Measurements from ENCODE around the gene KDM3A.

KDM3A gene

GRCh38 chr2:86414996-86415395 lies 26.2 kb upstream of the KDM3A start:
- no peak for DNase-seq (ENCODE audit: low read depth)
- TF ChIP-seq CTCF (IDR thresholded peaks at IDR 0.05; ENCODE audit: insufficient read depth, low read depth, low read length, missing control alignments), result no peak
- H3K4me3 ChIP-seq (ENCODE audit: low read depth, low read length), result no peak overlapping the region

GRCh38 chr2:86416146-86416545 lies 25.0 kb upstream of the KDM3A start:
- no peak for DNase-seq (ENCODE audit: low read depth)
- no peak for TF ChIP-seq CTCF (IDR thresholded peaks at IDR 0.05; ENCODE audit: insufficient read depth, low read depth, low read length, missing control alignments)
- H3K4me3 ChIP-seq (ENCODE audit: low read depth, low read length), result no peak overlapping the region

- no peak overlapping the region for H3K4me3 ChIP-seq (ENCODE audit: low read depth, low read length)
- TF ChIP-seq CTCF (IDR thresholded peaks at IDR 0.05; ENCODE audit: insufficient read depth, low read depth, low read length, missing control alignments), result no peak
- DNase-seq (ENCODE audit: low read depth), result no peak
These were observed 23.2 kb upstream of the KDM3A start for GRCh38 chr2:86417961-86418360.

GRCh38 chr2:86420913-86421312 lies 20.3 kb upstream of the KDM3A start:
- H3K4me3 ChIP-seq (ENCODE audit: low read depth, low read length), result no peak overlapping the region
- no peak for TF ChIP-seq CTCF (IDR thresholded peaks at IDR 0.05; ENCODE audit: insufficient read depth, low read depth, low read length, missing control alignments)
- DNase-seq (ENCODE audit: low read depth), result no peak

GRCh38 chr2:86426271-86426670 lies 14.9 kb upstream of the KDM3A start:
- H3K4me3 ChIP-seq (ENCODE audit: low read depth, low read length), result no peak overlapping the region
- TF ChIP-seq CTCF (IDR thresholded peaks at IDR 0.05; ENCODE audit: insufficient read depth, low read depth, low read length, missing control alignments), result no peak
- no peak for DNase-seq (ENCODE audit: low read depth)

- no peak overlapping the region for H3K4me3 ChIP-seq (ENCODE audit: low read depth, low read length)
- DNase-seq (ENCODE audit: low read depth), result no peak
- TF ChIP-seq CTCF (IDR thresholded peaks at IDR 0.05; ENCODE audit: insufficient read depth, low read depth, low read length, missing control alignments), result no peak
These were observed 11.8 kb upstream of the KDM3A start for GRCh38 chr2:86429335-86429734.

GRCh38 chr2:86430368-86430767 lies 10.8 kb upstream of the KDM3A start:
- no peak for TF ChIP-seq CTCF (IDR thresholded peaks at IDR 0.05; ENCODE audit: insufficient read depth, low read depth, low read length, missing control alignments)
- H3K4me3 ChIP-seq (ENCODE audit: low read depth, low read length), result no peak overlapping the region
- DNase-seq (ENCODE audit: low read depth), result no peak

All from GM12865 (cell line).